ENCODE results near the gene JMJD4. TPM values are rescaled to one million over a fixed set of nuclear protein-coding genes. Genes with fewer than 3 reads are reported as not detected.

JMJD4 gene
- total RNA-seq, 1 experiment from 2014 or later, result 14.3 TPM

- Histone ChIP-seq H3K4me2 (ENCODE audit: low read length) (no peak overlapping the region), H3K36me3 (ENCODE audit: control insufficient read depth in 1 of 2, insufficient read depth in 2 of 2, low read length in 2 of 2) (no peaks in the 10 kb centered on the region), H3K9ac (ENCODE audit: low read length) (no peak overlapping the region), H2AFZ (ENCODE audit: low read depth, low read length, poor library complexity, severe bottlenecking) (no peak overlapping the region), H3K27me3 (ENCODE audit: insufficient read depth, low read length) (no peaks in the 10 kb centered on the region), H3K27ac (ENCODE audit: low read depth, low read length) (no peak overlapping the region), H3K79me2 (ENCODE audit: insufficient read depth, low read length) (no peaks in the 10 kb centered on the region), H4K20me1 (ENCODE audit: insufficient read depth) (no peaks in the 10 kb centered on the region), H3K4me3 (replicated peaks in 1 of 2; ENCODE audit: low read depth in 1 of 2, low read length in 2 of 2) (no peak overlapping the region), H3K9me2 (ENCODE audit: insufficient read depth) (no peaks in the 10 kb centered on the region), H3K9me3 (ENCODE audit: control insufficient read depth in 1 of 2, insufficient read depth in 1 of 2, low read depth in 1 of 2, low read length in 2 of 2) (no peaks in the 10 kb centered on the region), H3K4me1 (ENCODE audit: control insufficient read depth in 1 of 2, insufficient read depth in 2 of 2, low read length in 2 of 2) (no peaks in the 10 kb centered on the region)
- no peak for TF ChIP-seq EZH2 (IDR thresholded peaks at IDR 0.05)
- no peak for TF ChIP-seq CBX3 (IDR thresholded peaks at IDR 0.05; ENCODE audit: low read depth)
- no peak for TF ChIP-seq REST (IDR thresholded peaks at IDR 0.05; ENCODE audit: low read depth)
- TF ChIP-seq, protein P1, sequence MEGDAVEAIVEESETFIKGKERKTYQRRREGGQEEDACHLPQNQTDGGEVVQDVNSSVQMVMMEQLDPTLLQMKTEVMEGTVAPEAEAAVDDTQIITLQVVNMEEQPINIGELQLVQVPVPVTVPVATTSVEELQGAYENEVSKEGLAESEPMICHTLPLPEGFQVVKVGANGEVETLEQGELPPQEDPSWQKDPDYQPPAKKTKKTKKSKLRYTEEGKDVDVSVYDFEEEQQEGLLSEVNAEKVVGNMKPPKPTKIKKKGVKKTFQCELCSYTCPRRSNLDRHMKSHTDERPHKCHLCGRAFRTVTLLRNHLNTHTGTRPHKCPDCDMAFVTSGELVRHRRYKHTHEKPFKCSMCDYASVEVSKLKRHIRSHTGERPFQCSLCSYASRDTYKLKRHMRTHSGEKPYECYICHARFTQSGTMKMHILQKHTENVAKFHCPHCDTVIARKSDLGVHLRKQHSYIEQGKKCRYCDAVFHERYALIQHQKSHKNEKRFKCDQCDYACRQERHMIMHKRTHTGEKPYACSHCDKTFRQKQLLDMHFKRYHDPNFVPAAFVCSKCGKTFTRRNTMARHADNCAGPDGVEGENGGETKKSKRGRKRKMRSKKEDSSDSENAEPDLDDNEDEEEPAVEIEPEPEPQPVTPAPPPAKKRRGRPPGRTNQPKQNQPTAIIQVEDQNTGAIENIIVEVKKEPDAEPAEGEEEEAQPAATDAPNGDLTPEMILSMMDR (IDR thresholded peaks at IDR 0.05 in 2 of 3, conservative IDR thresholded peaks at IDR 0.05 in 1 of 3; ENCODE audit: borderline replicate concordance in 1 of 3, insufficient read depth in 1 of 3, low read depth in 2 of 3, low read length in 2 of 3), result no peak
- no peak for TF ChIP-seq POLR2A (IDR thresholded peaks at IDR 0.05; ENCODE audit: borderline replicate concordance, extremely low read depth, insufficient read depth, insufficient read length)
- no peak for TF ChIP-seq CEBPB (IDR thresholded peaks at IDR 0.05; ENCODE audit: low read depth)
- TF ChIP-seq TCF7L2 (IDR thresholded peaks at IDR 0.05; ENCODE audit: borderline replicate concordance, extremely low read depth, insufficient read depth, insufficient read length), result no peak
- no peak for TF ChIP-seq SRF (IDR thresholded peaks at IDR 0.05; ENCODE audit: low read depth)
- TF ChIP-seq MAX (IDR thresholded peaks at IDR 0.05), result no peak
- no peak for TF ChIP-seq ATF3 (IDR thresholded peaks at IDR 0.05)
- TF ChIP-seq ZFX (IDR thresholded peaks at IDR 0.05), result no peak
- TF ChIP-seq SIN3A (IDR thresholded peaks at IDR 0.05; ENCODE audit: low read depth), result no peak
- no peak for TF ChIP-seq ELF1 (IDR thresholded peaks at IDR 0.05; ENCODE audit: borderline replicate concordance, low read depth)
- DNase-seq (ENCODE audit: low read depth, low spot score) (no peak), ATAC-seq (no peak)
- ChIA-PET POLR2A (no interaction called here), CTCF (no interaction called here), RAD21 (ENCODE audit: low non-redundant PET in 1 of 2, low total read pairs in 2 of 2, uncharacterized antibody in 2 of 2, unreplicated experiment in 2 of 2) (no interaction called here)
- BruUV-seq (replicated peaks), result no TSS peak
- intact Hi-C loops (cut with micrococcal nuclease), result no loop called here
These were observed 39.1 kb upstream of the JMJD4 start for GRCh38 chr1:227774051-227774731.
